Measurements from ENCODE around the gene C1orf21.

GRCh38 chr1:184593597-184593996 is 206.8 kb downstream of the C1orf21 start:
- TF ChIP-seq ESRRG (CRISPR knock-in tag; IDR thresholded peaks at IDR 0.05) (no peak), TCF4 (CRISPR knock-in tag; IDR thresholded peaks at IDR 0.05; ENCODE audit: borderline replicate concordance) (no peak), RARB (CRISPR knock-in tag; IDR thresholded peaks at IDR 0.05) (no peak), ARNTL (CRISPR knock-in tag; IDR thresholded peaks at IDR 0.05; ENCODE audit: borderline replicate concordance, low read depth) (no peak), ZNF8 (CRISPR knock-in tag; IDR thresholded peaks at IDR 0.05) (no peak), OSR1 (CRISPR knock-in tag; IDR thresholded peaks at IDR 0.05) (no peak), SNAI2 (CRISPR knock-in tag; IDR thresholded peaks at IDR 0.05) (no peak)
